PC-3 (cell line): ENCODE data around the gene EXOSC7.

Experiments used
- CTCF ChIP-seq: fragments of 300-600 bp; sonication (generic); conservative IDR thresholded peaks from 2 replicates; pipeline ENCODE4 v1.5.1; 2017; ENCODE audit warnings: antibody characterized with exemption, low read depth, mild to moderate bottlenecking, low read length
- EZH2 ChIP-seq: fragments of 300-600 bp; sonication (generic); IDR thresholded peaks from one replicate; pipeline ENCODE4 v1.6.1; 2017; ENCODE audit warnings: antibody characterized with exemption, mild to moderate bottlenecking, low read length; ENCODE audit not compliant: unreplicated experiment
- EZH2phosphoT487 ChIP-seq: fragments of 300-600 bp; sonication (generic); IDR thresholded peaks from 2 replicates; pipeline ENCODE4 v1.6.1; 2018; ENCODE audit warnings: mild to moderate bottlenecking, antibody characterized with exemption, low read length, borderline replicate concordance

GRCh38 chr3:44984335-44984734, 8.3 kb downstream of the EXOSC7 start:
- TF ChIP-seq EZH2: no peak
- no peak for TF ChIP-seq CTCF
- no peak for TF ChIP-seq EZH2phosphoT487
